Trophoblast cell (in vitro differentiated cells and primary cell): ENCODE results near the gene DOK4.
A peak's percentile ranks its signal among the peaks of the same experiment; 100 is the strongest.

Experiments
- DNase-seq, 2 donors: peaks; one replicate each; pipeline ENCODE4 v3.0.0-alpha.2; 2016
- H2AFZ ChIP-seq: 2 replicates; pipeline ENCODE4 v1.6.1; 2013; ENCODE audit warnings: low read length, moderate library complexity, mild to moderate bottlenecking; ENCODE audit not compliant: insufficient read depth, poor library complexity
- H2AK5ac ChIP-seq: 2 replicates; pipeline ENCODE4 v1.6.1; 2013; ENCODE audit warnings: mild to moderate bottlenecking, low read length
- H2BK120ac ChIP-seq: 2 replicates; pipeline ENCODE4 v1.6.1; 2013; ENCODE audit warnings: low read length, mild to moderate bottlenecking, moderate library complexity; ENCODE audit not compliant: insufficient read depth, poor library complexity
- H2BK12ac ChIP-seq: 2 replicates; pipeline ENCODE4 v1.6.1; 2013; ENCODE audit warnings: mild to moderate bottlenecking, low read length, moderate library complexity
- H2BK5ac ChIP-seq: 2 replicates; pipeline ENCODE4 v1.6.1; 2013; ENCODE audit warnings: low read length, low read depth, moderate library complexity, mild to moderate bottlenecking; ENCODE audit not compliant: poor library complexity
- H3K14ac ChIP-seq: 2 replicates; pipeline ENCODE4 v1.6.1; 2013; ENCODE audit warnings: mild to moderate bottlenecking, low read length
- H3K18ac ChIP-seq: 2 replicates; pipeline ENCODE4 v1.6.1; 2013; ENCODE audit warnings: mild to moderate bottlenecking, low read length
- H3K23ac ChIP-seq: 2 replicates; pipeline ENCODE4 v1.6.1; 2013; ENCODE audit warnings: low read length
- H3K27ac ChIP-seq: 2 replicates; pipeline ENCODE4 v1.5.1; 2013; ENCODE audit warnings: low read depth, mild to moderate bottlenecking, inconsistent platforms, low read length, moderate library complexity
- H3K27me3 ChIP-seq: 2 replicates; pipeline ENCODE4 v1.6.1; 2013; ENCODE audit warnings: inconsistent platforms, mild to moderate bottlenecking, low read length, moderate library complexity; ENCODE audit not compliant: insufficient read depth
- H3K36me3 ChIP-seq, 2 experiments: 1 replicate in 1 of 2; 2 replicates in 1 of 2; pipeline ENCODE4 v1.6.1; 2013; ENCODE audit warnings: low read length in 2 of 2, mild to moderate bottlenecking in 2 of 2, moderate library complexity in 1 of 2; ENCODE audit not compliant: insufficient read depth in 2 of 2, control insufficient read depth in 1 of 2
- H3K4ac ChIP-seq: 2 replicates; pipeline ENCODE4 v1.6.1; 2013; ENCODE audit warnings: low read depth, mild to moderate bottlenecking, low read length, moderate library complexity
- H3K4me1 ChIP-seq, 2 experiments: 1 replicate in 1 of 2; 2 replicates in 1 of 2; pipeline ENCODE4 v1.6.1; 2013; ENCODE audit warnings: low read length in 2 of 2, mild to moderate bottlenecking in 2 of 2, moderate library complexity in 1 of 2; ENCODE audit not compliant: insufficient read depth in 2 of 2, control insufficient read depth in 1 of 2
- H3K4me2 ChIP-seq: 2 replicates; pipeline ENCODE4 v1.6.1; 2013; ENCODE audit warnings: inconsistent platforms, mild to moderate bottlenecking, low read length, moderate library complexity
- H3K4me3 ChIP-seq: 2 replicates; pipeline ENCODE4 v1.5.1; 2013; ENCODE audit warnings: mild to moderate bottlenecking, low read depth, low read length, inconsistent platforms
- H3K79me1 ChIP-seq: one replicate; pipeline ENCODE4 v1.6.1; 2013; ENCODE audit warnings: low read length
- H3K79me2 ChIP-seq: 2 replicates; pipeline ENCODE4 v1.6.1; 2013; ENCODE audit warnings: low read length, mild to moderate bottlenecking; ENCODE audit not compliant: control insufficient read depth, insufficient read depth, poor library complexity
- H3K9ac ChIP-seq: 2 replicates; pipeline ENCODE4 v1.6.1; 2013; ENCODE audit warnings: mild to moderate bottlenecking, low read length
- H3K9me3 ChIP-seq: 2 replicates; pipeline ENCODE4 v1.6.1; 2013; ENCODE audit warnings: low read depth, mild to moderate bottlenecking, control low read depth, inconsistent platforms, low read length; ENCODE audit not compliant: insufficient read depth
- H4K12ac ChIP-seq: 2 replicates; pipeline ENCODE4 v1.6.1; 2013; ENCODE audit warnings: low read depth, mild to moderate bottlenecking, low read length, moderate library complexity
- H4K8ac ChIP-seq: 2 replicates; pipeline ENCODE4 v1.6.1; 2013; ENCODE audit warnings: low read depth, mild to moderate bottlenecking, low read length, moderate library complexity
- H4K91ac ChIP-seq: one replicate; pipeline ENCODE4 v1.6.1; 2013; ENCODE audit warnings: low read depth, mild to moderate bottlenecking, low read length, moderate library complexity
- WGBS: extraction: QIAGEN DNeasy Blood & Tissue Kit; methylation state at CpG from one replicate; pipeline ENCODE4 v1.1.7; 2013; ENCODE audit warnings: missing lambda C conversion rate; ENCODE audit not compliant: insufficient read length, insufficient coverage; ENCODE audit errors: extremely low coverage; 5-methylcytosine and 5-hydroxymethylcytosine counted together

Gene DOK4

DNA sequence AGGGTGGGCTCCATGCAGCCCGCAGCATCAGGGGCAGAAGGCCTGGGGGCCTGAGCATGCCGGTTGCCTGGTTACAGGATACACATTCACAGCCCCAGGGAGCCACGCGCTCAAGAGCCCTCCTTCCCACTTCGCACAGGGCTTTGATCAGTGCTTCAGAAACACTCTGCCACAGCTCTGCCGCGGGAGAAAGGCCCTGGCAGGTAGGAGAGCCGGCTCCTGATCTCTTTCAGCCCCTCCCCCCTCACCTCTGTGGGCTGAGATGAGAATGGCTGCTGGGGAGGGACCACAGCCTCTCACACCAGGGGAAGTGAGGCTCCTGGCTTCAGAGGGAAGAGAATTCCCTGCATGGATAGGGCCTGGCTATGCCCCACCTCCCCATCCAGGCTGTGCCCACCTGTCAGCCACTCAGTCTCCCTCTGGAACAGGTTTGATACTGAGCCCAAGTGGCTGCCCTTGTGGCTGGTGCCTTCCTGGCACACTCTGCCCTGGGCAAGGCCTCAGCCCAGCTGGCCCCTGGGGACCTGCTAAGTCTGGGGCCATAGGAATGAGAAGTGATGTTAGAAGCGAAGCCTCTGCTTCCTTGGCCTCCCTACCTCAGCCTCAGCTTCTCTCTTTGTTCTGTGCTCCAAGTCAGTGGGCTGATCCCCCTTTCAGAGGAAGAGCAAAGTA lies 8.6 kb downstream of the DOK4 start:
- Histone ChIP-seq H3K27ac (peak overlapping the region; percentile 70), H2BK5ac (peak overlapping the region; percentile 5), H2BK12ac (no peak overlapping the region), H3K18ac (peak overlapping the region; percentile 19), H3K79me2 (peaks cover 41% of the 10 kb centered on the region), H3K36me3 (peaks cover 81 to 91% of the 10 kb centered on the region in 2 experiments), H3K23ac (no peak overlapping the region), H3K9ac (no peak overlapping the region), H2BK120ac (no peak overlapping the region), H4K8ac (no peak overlapping the region), H3K4me1 (peaks cover 61 to 66% of the 10 kb centered on the region in 2 experiments), H4K12ac (no peak overlapping the region), H3K4me3 (peak overlapping the region; percentile 25), H3K27me3 (no peaks in the 10 kb centered on the region), H3K4ac (peak overlapping the region; percentile 43), H2AFZ (no peak overlapping the region), H3K79me1 (peaks cover 42% of the 10 kb centered on the region), H4K91ac (peak overlapping the region; percentile 25), H3K4me2 (peak overlapping the region; percentile 20), H3K9me3 (peaks cover 3% of the 10 kb centered on the region), H2AK5ac (no peak overlapping the region), H3K14ac (no peak overlapping the region)
- no peak for DNase-seq
- WGBS, result no CpG with 5 or more reads among the region's 9 CpGs

DNA sequence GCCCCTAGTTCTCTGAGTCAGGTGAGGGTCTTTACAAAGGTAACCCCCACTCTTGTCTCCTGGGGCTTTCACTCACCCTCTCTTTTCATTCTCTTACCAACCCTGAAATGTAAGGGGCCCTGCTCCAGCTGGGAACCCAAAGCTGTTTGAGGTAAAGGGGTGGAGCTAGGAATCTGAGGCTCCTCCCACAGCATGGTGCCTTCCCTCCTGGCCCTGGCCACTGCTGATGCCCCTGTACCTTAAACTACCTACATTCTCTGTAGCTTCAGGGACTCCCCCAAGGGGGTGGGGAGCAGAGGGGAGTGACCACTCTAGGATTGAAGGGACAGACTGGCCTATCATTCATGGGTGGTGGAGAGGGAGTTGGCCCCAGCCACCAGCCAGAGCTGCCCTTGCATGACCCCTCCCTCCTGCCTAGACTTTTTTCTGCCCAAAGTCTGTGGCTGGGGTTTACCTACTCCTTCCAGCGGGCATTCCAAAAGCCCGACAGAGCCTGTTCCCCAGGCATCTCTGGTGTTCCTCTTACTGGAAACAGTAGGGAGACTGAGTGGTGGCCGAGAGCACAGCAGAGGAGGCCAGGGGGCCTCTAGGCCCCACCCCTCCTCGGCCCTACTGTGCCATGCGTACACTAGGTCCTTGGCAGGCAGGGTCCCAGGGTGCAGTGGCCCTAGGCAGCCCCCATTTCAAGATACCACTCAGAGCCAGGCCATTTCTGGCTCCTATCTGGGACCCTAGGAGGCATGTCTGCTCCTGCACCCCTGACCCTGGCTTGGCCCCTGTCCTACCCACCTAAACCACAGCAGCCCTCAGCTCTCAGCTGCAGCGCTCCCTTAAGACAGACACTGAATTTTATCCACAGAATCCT lies 9.5 kb downstream of the DOK4 start:
- no peak overlapping the region for H2BK12ac ChIP-seq
- H3K18ac ChIP-seq, result peak overlapping the region; percentile 44
- peak overlapping the region; percentile 70 for H3K27ac ChIP-seq
- no peak overlapping the region for H3K23ac ChIP-seq
- H3K4me2 ChIP-seq, result peak overlapping the region; percentile 14
- H3K4me3 ChIP-seq, result no peak overlapping the region
- peak overlapping the region; percentile 20 for H3K14ac ChIP-seq
- no peak overlapping the region for H4K8ac ChIP-seq
- H3K27me3 ChIP-seq, result no peaks in the 10 kb centered on the region
- H3K4ac ChIP-seq, result peak overlapping the region; percentile 42
- H3K79me2 ChIP-seq, result peaks cover 39% of the 10 kb centered on the region
- H3K4me1 ChIP-seq, result peaks cover 61 to 65% of the 10 kb centered on the region in 2 experiments
- no peak for DNase-seq
- no peak overlapping the region for H2BK120ac ChIP-seq
- no peak overlapping the region for H2AFZ ChIP-seq
- H4K91ac ChIP-seq, result no peak overlapping the region
- no peak overlapping the region for H2AK5ac ChIP-seq
- WGBS, result no CpG with 5 or more reads among the region's 6 CpGs
- H3K9me3 ChIP-seq, result peaks cover 3% of the 10 kb centered on the region
- no peak overlapping the region for H2BK5ac ChIP-seq
- H4K12ac ChIP-seq, result no peak overlapping the region
- peaks cover 87 to 96% of the 10 kb centered on the region in 2 experiments for H3K36me3 ChIP-seq
- H3K79me1 ChIP-seq, result peaks cover 46% of the 10 kb centered on the region
- peak overlapping the region; percentile 14 for H3K9ac ChIP-seq

DNA sequence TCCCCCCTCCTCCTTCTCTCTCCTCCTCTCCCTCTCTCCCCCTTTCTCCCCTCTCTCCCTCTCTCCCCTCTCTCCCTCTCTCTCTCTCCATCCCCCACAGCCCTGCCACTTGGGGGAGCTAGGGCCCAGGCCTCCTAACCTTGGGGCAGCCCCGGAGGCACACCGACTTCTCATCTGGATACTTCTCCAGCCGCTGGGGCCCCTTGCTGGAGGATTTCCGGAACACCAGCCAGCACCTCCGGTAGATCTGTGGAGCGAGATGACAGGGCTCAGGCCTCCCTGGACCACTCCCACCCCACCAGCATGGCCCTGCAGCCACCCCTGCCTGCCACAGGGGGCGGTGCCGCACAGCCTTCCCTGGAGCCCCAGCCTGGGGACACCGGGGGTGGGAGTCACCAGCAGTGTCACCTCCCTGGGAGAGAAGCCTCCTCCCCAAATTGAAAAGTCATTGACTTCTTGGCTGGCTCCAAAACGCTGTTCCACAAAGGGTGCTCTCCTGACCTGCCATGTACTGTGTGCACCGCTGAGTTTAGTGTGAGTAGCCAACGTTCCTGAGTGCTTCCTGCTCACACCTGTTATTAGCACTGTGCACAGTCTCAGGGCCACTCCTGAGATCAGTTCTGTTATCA lies 10.5 kb downstream of the DOK4 start:
- H3K4me2 ChIP-seq, result peak overlapping the region; percentile 11
- H3K4me1 ChIP-seq, result peaks cover 54 to 58% of the 10 kb centered on the region in 2 experiments
- H3K9ac ChIP-seq, result peak overlapping the region; percentile 14
- no peaks in the 10 kb centered on the region for H3K27me3 ChIP-seq
- H3K27ac ChIP-seq, result peak overlapping the region; percentile 70
- no CpG with 5 or more reads among the region's 12 CpGs for WGBS
- H4K91ac ChIP-seq, result no peak overlapping the region
- H2AK5ac ChIP-seq, result no peak overlapping the region
- H3K36me3 ChIP-seq, result peaks cover 85 to 95% of the 10 kb centered on the region in 2 experiments
- H4K12ac ChIP-seq, result no peak overlapping the region
- H3K79me2 ChIP-seq, result peaks cover 31% of the 10 kb centered on the region
- H2BK5ac ChIP-seq, result no peak overlapping the region
- peaks cover 3% of the 10 kb centered on the region for H3K9me3 ChIP-seq
- H2AFZ ChIP-seq, result no peak overlapping the region
- H3K79me1 ChIP-seq, result peaks cover 39% of the 10 kb centered on the region
- no peak overlapping the region for H2BK12ac ChIP-seq
- H4K8ac ChIP-seq, result peak overlapping the region; percentile 32
- peak overlapping the region; percentile 7 for H3K14ac ChIP-seq
- H2BK120ac ChIP-seq, result no peak overlapping the region
- H3K23ac ChIP-seq, result no peak overlapping the region
- H3K4ac ChIP-seq, result no peak overlapping the region
- no peak overlapping the region for H3K4me3 ChIP-seq
- DNase-seq, result peak; percentile 42 to 57
- peak overlapping the region; percentile 18 for H3K18ac ChIP-seq
